ENCODE measurements around the gene MDGA2.

The MDGA2 gene

GRCh38 chr14:47567273-47567672 is 108.1 kb downstream of the MDGA2 start:
- H3K36me3 ChIP-seq (replicated peaks in 1 of 2; ENCODE audit: control insufficient read depth in 2 of 2, insufficient read depth in 2 of 2, low read length in 2 of 2): no peaks in the 10 kb centered on the region
- no peak for DNase-seq (ENCODE audit: low spot score)
- no peak overlapping the region for H3K23ac ChIP-seq (ENCODE audit: low read depth, low read length, poor library complexity)
- no peak overlapping the region for H3K27ac ChIP-seq (replicated peaks; ENCODE audit: low read length)
- no peaks in the 10 kb centered on the region for H3K79me1 ChIP-seq (ENCODE audit: low read depth, low read length)
- no peak overlapping the region for H2AFZ ChIP-seq (ENCODE audit: low read length)
- H2BK15ac ChIP-seq (ENCODE audit: low read length): no peak overlapping the region
- H4K8ac ChIP-seq (ENCODE audit: low read depth, low read length): no peak overlapping the region
- H2AK5ac ChIP-seq (ENCODE audit: low read depth, low read length): no peak overlapping the region
- no peak overlapping the region for H3K4me2 ChIP-seq (ENCODE audit: insufficient read depth, low read length, poor library complexity, severe bottlenecking)
- H2BK5ac ChIP-seq (ENCODE audit: low read length): no peak overlapping the region
- H3K4me1 ChIP-seq (ENCODE audit: control insufficient read depth in 2 of 2, insufficient read depth in 1 of 2, low read depth in 1 of 2, low read length in 2 of 2): no peaks in the 10 kb centered on the region
- no peak overlapping the region for H3K9ac ChIP-seq (ENCODE audit: low read depth, low read length, poor library complexity)
- no peak overlapping the region for H3K4ac ChIP-seq (ENCODE audit: low read length)
- no peaks in the 10 kb centered on the region for H3K27me3 ChIP-seq (ENCODE audit: control insufficient read depth in 3 of 3, insufficient read depth in 3 of 3, low read depth in 1 of 3, low read length in 3 of 3)
- no peak overlapping the region for H2BK12ac ChIP-seq (ENCODE audit: low read length)
- no peak overlapping the region for H3K4me3 ChIP-seq (ENCODE audit: low read length in 2 of 2)
- H2BK120ac ChIP-seq (ENCODE audit: low read depth, low read length): no peak overlapping the region
- H4K91ac ChIP-seq (ENCODE audit: low read depth, low read length, poor library complexity): no peak overlapping the region
- H3K9me3 ChIP-seq (replicated peaks in 1 of 2; ENCODE audit: control insufficient read depth in 2 of 2, insufficient read depth in 1 of 2, low read depth in 1 of 2, low read length in 2 of 2): peaks cover 0 to 2% of the 10 kb centered on the region in 2 donors
- H3K14ac ChIP-seq (ENCODE audit: low read length): no peak overlapping the region
- no peak overlapping the region for H3K18ac ChIP-seq (ENCODE audit: low read length)

- Histone ChIP-seq H2BK12ac (ENCODE audit: low read length) (no peak overlapping the region), H3K14ac (ENCODE audit: low read length) (no peak overlapping the region), H3K4me1 (ENCODE audit: control insufficient read depth in 2 of 2, insufficient read depth in 1 of 2, low read depth in 1 of 2, low read length in 2 of 2) (peaks cover 0 to 3% of the 10 kb centered on the region in 2 donors), H2BK15ac (ENCODE audit: low read length) (no peak overlapping the region), H4K91ac (ENCODE audit: low read depth, low read length, poor library complexity) (no peak overlapping the region), H3K36me3 (replicated peaks in 1 of 2; ENCODE audit: control insufficient read depth in 2 of 2, insufficient read depth in 2 of 2, low read length in 2 of 2) (no peaks in the 10 kb centered on the region), H3K4ac (ENCODE audit: low read length) (no peak overlapping the region), H2AK5ac (ENCODE audit: low read depth, low read length) (no peak overlapping the region), H4K8ac (ENCODE audit: low read depth, low read length) (no peak overlapping the region), H3K79me1 (ENCODE audit: low read depth, low read length) (no peaks in the 10 kb centered on the region), H3K4me2 (ENCODE audit: insufficient read depth, low read length, poor library complexity, severe bottlenecking) (no peak overlapping the region), H3K23ac (ENCODE audit: low read depth, low read length, poor library complexity) (no peak overlapping the region), H2BK120ac (ENCODE audit: low read depth, low read length) (no peak overlapping the region), H3K4me3 (ENCODE audit: low read length in 2 of 2) (no peak overlapping the region), H3K9ac (ENCODE audit: low read depth, low read length, poor library complexity) (no peak overlapping the region), H2AFZ (ENCODE audit: low read length) (no peak overlapping the region), H3K9me3 (replicated peaks in 1 of 2; ENCODE audit: control insufficient read depth in 2 of 2, insufficient read depth in 1 of 2, low read depth in 1 of 2, low read length in 2 of 2) (no peaks in the 10 kb centered on the region), H3K27ac (replicated peaks; ENCODE audit: low read length) (no peak overlapping the region), H3K18ac (ENCODE audit: low read length) (no peak overlapping the region), H3K27me3 (ENCODE audit: control insufficient read depth in 3 of 3, insufficient read depth in 3 of 3, low read depth in 1 of 3, low read length in 3 of 3) (no peaks in the 10 kb centered on the region), H2BK5ac (ENCODE audit: low read length) (no peak overlapping the region)
- no peak for DNase-seq (ENCODE audit: low spot score)
- WGBS, 2 donors (ENCODE audit: extremely low coverage in 2 of 2, insufficient read length in 2 of 2, insufficient replicate concordance in 1 of 2): no CpG with 5 or more reads among the region's 1 CpG
These were observed 117.5 kb downstream of the MDGA2 start for GRCh38 chr14:47557894-47558293.

- no peak overlapping the region for H4K91ac ChIP-seq (ENCODE audit: low read depth, low read length, poor library complexity)
- H2AK5ac ChIP-seq (ENCODE audit: low read depth, low read length): no peak overlapping the region
- H2BK12ac ChIP-seq (ENCODE audit: low read length): no peak overlapping the region
- H3K18ac ChIP-seq (ENCODE audit: low read length): no peak overlapping the region
- H3K4me2 ChIP-seq (ENCODE audit: insufficient read depth, low read length, poor library complexity, severe bottlenecking): no peak overlapping the region
- H3K36me3 ChIP-seq (replicated peaks in 1 of 2; ENCODE audit: control insufficient read depth in 2 of 2, insufficient read depth in 2 of 2, low read length in 2 of 2): no peaks in the 10 kb centered on the region
- no peak for DNase-seq (ENCODE audit: low spot score)
- no peaks in the 10 kb centered on the region for H3K9me3 ChIP-seq (replicated peaks in 1 of 2; ENCODE audit: control insufficient read depth in 2 of 2, insufficient read depth in 1 of 2, low read depth in 1 of 2, low read length in 2 of 2)
- H3K9ac ChIP-seq (ENCODE audit: low read depth, low read length, poor library complexity): no peak overlapping the region
- no peak overlapping the region for H3K27ac ChIP-seq (replicated peaks; ENCODE audit: low read length)
- peaks cover 0 to 3% of the 10 kb centered on the region in 2 donors for H3K4me1 ChIP-seq (ENCODE audit: control insufficient read depth in 2 of 2, insufficient read depth in 1 of 2, low read depth in 1 of 2, low read length in 2 of 2)
- no peak overlapping the region for H3K14ac ChIP-seq (ENCODE audit: low read length)
- H3K23ac ChIP-seq (ENCODE audit: low read depth, low read length, poor library complexity): no peak overlapping the region
- H3K27me3 ChIP-seq (ENCODE audit: control insufficient read depth in 3 of 3, insufficient read depth in 3 of 3, low read depth in 1 of 3, low read length in 3 of 3): no peaks in the 10 kb centered on the region
- H2AFZ ChIP-seq (ENCODE audit: low read length): no peak overlapping the region
- no peak overlapping the region for H2BK120ac ChIP-seq (ENCODE audit: low read depth, low read length)
- no peak overlapping the region for H3K4me3 ChIP-seq (ENCODE audit: low read length in 2 of 2)
- H2BK15ac ChIP-seq (ENCODE audit: low read length): no peak overlapping the region
- no peak overlapping the region for H4K8ac ChIP-seq (ENCODE audit: low read depth, low read length)
- no peak overlapping the region for H3K4ac ChIP-seq (ENCODE audit: low read length)
- no peaks in the 10 kb centered on the region for H3K79me1 ChIP-seq (ENCODE audit: low read depth, low read length)
- no peak overlapping the region for H2BK5ac ChIP-seq (ENCODE audit: low read length)
These were observed 120.1 kb downstream of the MDGA2 start for GRCh38 chr14:47555333-47555732.

- Histone ChIP-seq H3K36me3 (replicated peaks in 1 of 2; ENCODE audit: control insufficient read depth in 2 of 2, insufficient read depth in 2 of 2, low read length in 2 of 2) (no peaks in the 10 kb centered on the region), H2AFZ (ENCODE audit: low read length) (no peak overlapping the region), H3K27ac (replicated peaks; ENCODE audit: low read length) (no peak overlapping the region), H2BK120ac (ENCODE audit: low read depth, low read length) (no peak overlapping the region), H2AK5ac (ENCODE audit: low read depth, low read length) (no peak overlapping the region), H3K4me1 (ENCODE audit: control insufficient read depth in 2 of 2, insufficient read depth in 1 of 2, low read depth in 1 of 2, low read length in 2 of 2) (peaks cover 3% of the 10 kb centered on the region in 2 donors), H3K27me3 (ENCODE audit: control insufficient read depth in 3 of 3, insufficient read depth in 3 of 3, low read depth in 1 of 3, low read length in 3 of 3) (no peaks in the 10 kb centered on the region), H2BK15ac (ENCODE audit: low read length) (no peak overlapping the region), H3K9me3 (replicated peaks in 1 of 2; ENCODE audit: control insufficient read depth in 2 of 2, insufficient read depth in 1 of 2, low read depth in 1 of 2, low read length in 2 of 2) (no peaks in the 10 kb centered on the region), H4K91ac (ENCODE audit: low read depth, low read length, poor library complexity) (no peak overlapping the region), H3K4me3 (ENCODE audit: low read length in 2 of 2) (no peak overlapping the region), H3K4ac (ENCODE audit: low read length) (no peak overlapping the region), H3K23ac (ENCODE audit: low read depth, low read length, poor library complexity) (no peak overlapping the region), H3K4me2 (ENCODE audit: insufficient read depth, low read length, poor library complexity, severe bottlenecking) (no peak overlapping the region), H2BK12ac (ENCODE audit: low read length) (no peak overlapping the region), H3K14ac (ENCODE audit: low read length) (no peak overlapping the region), H3K9ac (ENCODE audit: low read depth, low read length, poor library complexity) (no peak overlapping the region), H3K18ac (ENCODE audit: low read length) (no peak overlapping the region), H4K8ac (ENCODE audit: low read depth, low read length) (no peak overlapping the region), H2BK5ac (ENCODE audit: low read length) (no peak overlapping the region), H3K79me1 (ENCODE audit: low read depth, low read length) (no peaks in the 10 kb centered on the region)
- WGBS, 2 donors (ENCODE audit: extremely low coverage in 2 of 2, insufficient read length in 2 of 2, insufficient replicate concordance in 1 of 2): no CpG with 5 or more reads among the region's 2 CpGs
- no peak for DNase-seq (ENCODE audit: low spot score)
These were observed 125.5 kb downstream of the MDGA2 start for GRCh38 chr14:47549886-47550285.

Measured in neuronal stem cell (in vitro differentiated cells).